ENCODE data around the gene TWSG1.
A peak's percentile ranks its signal among the peaks of the same experiment; 100 is the strongest.
"Not testable (repeated sequence)": the region's sequence is repeated elsewhere in the genome, so short reads cannot be mapped to it uniquely, and the experiment has no call there.

Gene TWSG1

DNA sequence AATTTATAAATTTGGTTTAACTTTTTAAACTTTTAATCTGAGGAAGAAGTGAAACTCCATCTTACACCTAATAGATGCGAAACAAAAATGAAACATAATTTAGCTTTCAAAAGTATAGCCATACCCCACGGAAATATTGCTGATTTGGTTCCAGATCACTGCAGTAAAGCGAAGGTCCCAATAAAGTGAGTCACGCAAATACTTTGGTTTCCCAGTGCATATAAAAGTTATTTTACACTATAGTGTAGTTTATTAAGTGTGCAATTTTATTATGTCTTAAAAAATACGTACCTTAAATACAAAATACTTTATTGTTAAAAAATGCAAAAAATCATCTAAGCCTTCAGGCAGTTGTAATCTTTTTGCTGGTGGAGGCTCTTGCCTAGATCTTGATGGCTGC is 55.1 kb downstream of the TWSG1 start:
- Mint-ChIP-seq H3K4me1 (ENCODE audit: low read depth) (no peaks in the 10 kb centered on the region), H3K9me3 (peaks cover 9% of the 10 kb centered on the region), H3K4me3 (no peak overlapping the region), H3K27ac (no peak overlapping the region), H3K36me3 (ENCODE audit: low read depth) (peaks cover 20% of the 10 kb centered on the region), H3K27me3 (no peaks in the 10 kb centered on the region)

DNA sequence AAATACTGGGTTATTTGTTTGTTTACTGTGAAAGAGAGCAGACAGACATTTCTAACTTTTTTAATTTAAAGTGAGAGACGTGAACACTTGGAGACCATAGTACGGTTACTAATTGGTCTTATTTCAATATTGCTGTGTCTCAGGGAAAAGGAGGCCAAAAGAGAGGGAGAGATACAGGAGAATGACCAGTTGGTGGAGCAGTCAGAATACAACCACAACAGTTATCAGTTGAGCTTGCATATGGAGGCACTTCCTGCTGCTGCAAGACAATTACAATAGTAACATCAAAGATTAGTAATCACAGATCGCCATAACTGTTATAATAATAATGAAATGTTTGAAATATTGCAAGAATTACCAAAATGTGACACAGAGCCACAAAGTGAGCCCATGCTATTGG is 58.2 kb downstream of the TWSG1 start:
- Mint-ChIP-seq H3K27me3 (no peaks in the 10 kb centered on the region), H3K36me3 (ENCODE audit: low read depth) (peaks cover 34% of the 10 kb centered on the region), H3K27ac (no peak overlapping the region), H3K4me3 (no peak overlapping the region), H3K9me3 (peaks cover 9% of the 10 kb centered on the region), H3K4me1 (ENCODE audit: low read depth) (peaks cover 5% of the 10 kb centered on the region)

DNA sequence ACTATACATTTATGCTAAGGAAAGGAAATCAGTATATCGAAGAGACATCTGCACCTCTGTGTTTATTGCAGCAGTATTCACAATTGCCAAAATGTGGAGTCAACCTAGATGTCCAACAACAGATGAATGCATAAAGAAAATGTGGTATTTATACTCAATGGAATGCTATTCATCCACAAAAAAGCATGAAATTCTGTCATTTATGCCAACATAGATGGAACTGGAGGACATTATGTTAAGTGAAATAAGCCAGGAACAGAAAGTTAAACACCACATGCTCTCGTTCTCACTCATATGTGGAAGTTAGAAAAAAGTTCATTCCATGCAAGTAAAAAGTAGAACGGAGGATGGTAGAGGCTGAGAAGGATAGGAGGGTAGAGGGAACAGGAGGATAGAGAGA is 59.5 kb downstream of the TWSG1 start:
- Mint-ChIP-seq H3K27ac (no peak overlapping the region), H3K4me3 (no peak overlapping the region), H3K36me3 (ENCODE audit: low read depth) (peaks cover 37% of the 10 kb centered on the region), H3K4me1 (ENCODE audit: low read depth) (peaks cover 5% of the 10 kb centered on the region), H3K9me3 (peaks cover 9% of the 10 kb centered on the region), H3K27me3 (no peaks in the 10 kb centered on the region)

DNA sequence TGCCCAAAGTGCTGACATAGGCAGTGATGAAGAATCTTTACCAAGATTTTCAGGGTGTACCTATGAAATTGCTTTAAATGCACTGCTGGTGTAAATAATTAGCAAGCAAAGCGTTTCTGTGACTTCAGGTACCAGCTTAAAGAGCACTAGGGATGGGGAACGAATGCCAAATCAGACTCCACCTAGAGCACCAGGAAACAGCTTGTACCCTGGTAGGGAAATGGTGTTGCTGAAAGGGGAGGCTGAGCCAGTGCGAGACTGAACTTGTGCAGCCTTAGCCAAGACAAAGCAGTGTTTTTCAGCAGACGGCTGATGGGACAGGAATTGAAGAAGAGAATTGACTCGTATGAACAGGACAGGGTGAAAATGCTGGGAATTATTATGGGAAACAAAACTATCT is 65.6 kb downstream of the TWSG1 start:
- H3K4me3 Mint-ChIP-seq, result no peak overlapping the region
- no peak overlapping the region for H3K27ac Mint-ChIP-seq
- H3K36me3 Mint-ChIP-seq (ENCODE audit: low read depth), result peaks cover 20% of the 10 kb centered on the region
- H3K27me3 Mint-ChIP-seq, result no peaks in the 10 kb centered on the region
- H3K9me3 Mint-ChIP-seq, result no peaks in the 10 kb centered on the region
- H3K4me1 Mint-ChIP-seq (ENCODE audit: low read depth), result peaks cover 12% of the 10 kb centered on the region

DNA sequence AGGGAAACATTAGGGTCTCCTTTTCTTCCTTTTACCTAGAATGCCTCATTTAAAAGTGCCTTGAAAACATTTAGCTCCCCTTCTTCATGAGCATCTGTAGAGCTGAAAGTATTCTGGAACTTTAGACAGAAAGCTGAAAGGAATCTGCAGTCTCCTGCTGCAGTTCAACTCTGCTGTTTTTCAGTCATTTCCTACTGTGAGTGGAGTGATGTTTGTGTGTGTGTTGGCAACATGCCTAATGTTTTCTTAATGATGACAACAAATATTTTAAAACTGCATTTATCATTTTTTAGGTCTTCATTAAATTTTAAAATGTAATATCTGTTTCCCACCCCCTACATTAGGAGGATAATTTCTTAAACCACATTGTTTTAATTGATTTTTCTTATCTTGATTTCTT is 66.6 kb downstream of the TWSG1 start:
- Mint-ChIP-seq H3K4me1 (ENCODE audit: low read depth) (peaks cover 9% of the 10 kb centered on the region), H3K27me3 (peaks cover 6% of the 10 kb centered on the region), H3K36me3 (ENCODE audit: low read depth) (peaks cover 15% of the 10 kb centered on the region), H3K4me3 (no peak overlapping the region), H3K27ac (no peak overlapping the region), H3K9me3 (no peaks in the 10 kb centered on the region)

DNA sequence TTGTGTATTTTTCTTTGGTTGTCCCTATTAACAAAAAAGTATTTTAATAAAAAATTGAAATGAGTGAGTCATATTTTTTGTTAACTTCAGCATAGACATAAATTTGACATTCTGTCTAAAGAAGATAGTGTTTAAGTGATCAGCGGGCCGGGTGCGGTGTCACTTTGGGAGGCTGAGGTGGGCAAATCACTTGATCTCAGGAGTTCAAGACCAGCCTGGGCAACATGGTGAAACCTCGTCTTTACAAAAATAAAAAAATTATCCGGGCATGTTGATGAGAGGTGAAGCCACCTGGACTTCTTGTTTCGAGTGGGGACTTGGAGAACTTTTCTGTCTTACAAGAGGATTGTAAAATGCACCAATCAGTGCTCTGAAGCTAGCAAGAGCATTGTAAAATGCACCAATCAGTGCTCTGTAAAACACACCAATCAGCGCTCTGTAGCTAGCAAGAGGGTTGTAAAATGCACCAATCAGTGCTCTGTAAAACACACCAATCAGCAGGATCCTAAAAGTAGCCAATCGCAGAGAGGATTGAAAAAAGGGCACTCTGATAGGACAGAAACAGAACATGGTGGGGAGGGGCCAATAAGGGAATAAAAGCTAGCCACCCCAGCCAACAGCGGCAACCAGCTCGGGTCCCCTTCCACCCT is 67.9 kb downstream of the TWSG1 start:
- not testable (repeated sequence) for H3K36me3 Mint-ChIP-seq (ENCODE audit: low read depth); H3K4me1 Mint-ChIP-seq (ENCODE audit: low read depth); H3K27ac Mint-ChIP-seq; H3K4me3 Mint-ChIP-seq; H3K27me3 Mint-ChIP-seq; H3K9me3 Mint-ChIP-seq

DNA sequence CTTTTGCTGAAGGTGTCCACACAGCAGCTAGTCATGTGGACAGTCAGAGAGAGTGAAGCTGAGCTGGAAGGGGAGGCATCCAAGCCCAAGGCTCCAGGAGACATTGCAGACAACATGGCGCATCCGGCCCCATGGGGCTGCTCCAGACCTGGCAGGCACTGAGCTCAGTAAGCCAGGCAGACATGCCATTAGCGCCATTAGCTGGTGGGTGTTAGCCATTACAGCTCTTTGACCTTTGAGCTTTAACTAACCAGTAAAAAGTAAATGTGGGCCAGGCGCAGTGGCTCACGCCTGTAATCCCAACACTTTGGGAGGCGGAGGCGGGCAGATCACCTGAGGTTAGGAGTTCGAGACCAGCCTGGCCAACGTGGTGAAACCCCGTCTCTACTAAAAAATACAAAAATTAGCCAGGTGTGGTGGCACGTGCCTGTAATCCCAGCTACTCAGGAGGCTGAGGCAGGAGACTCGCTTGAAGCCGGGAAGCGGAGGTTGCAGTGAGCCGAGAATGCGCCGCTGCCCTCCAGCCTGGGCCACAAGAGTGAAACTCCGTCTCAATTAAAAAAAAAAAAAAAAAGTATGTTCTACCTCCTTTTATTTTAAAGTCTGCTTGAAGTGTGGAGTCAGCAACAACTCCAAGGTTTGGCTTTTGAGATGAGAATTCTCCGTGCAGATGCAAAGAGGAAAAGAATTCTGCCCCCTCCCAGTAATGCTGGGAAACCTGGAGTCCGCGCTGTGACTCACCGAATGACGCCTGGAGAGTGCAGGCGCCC is 69.4 kb downstream of the TWSG1 start:
- Mint-ChIP-seq H3K4me3 (peak overlapping the region; percentile 66), H3K27ac (no peak overlapping the region), H3K4me1 (ENCODE audit: low read depth) (peaks cover 8% of the 10 kb centered on the region), H3K36me3 (ENCODE audit: low read depth) (peaks cover 4% of the 10 kb centered on the region), H3K9me3 (no peaks in the 10 kb centered on the region), H3K27me3 (peaks cover 6% of the 10 kb centered on the region)

DNA sequence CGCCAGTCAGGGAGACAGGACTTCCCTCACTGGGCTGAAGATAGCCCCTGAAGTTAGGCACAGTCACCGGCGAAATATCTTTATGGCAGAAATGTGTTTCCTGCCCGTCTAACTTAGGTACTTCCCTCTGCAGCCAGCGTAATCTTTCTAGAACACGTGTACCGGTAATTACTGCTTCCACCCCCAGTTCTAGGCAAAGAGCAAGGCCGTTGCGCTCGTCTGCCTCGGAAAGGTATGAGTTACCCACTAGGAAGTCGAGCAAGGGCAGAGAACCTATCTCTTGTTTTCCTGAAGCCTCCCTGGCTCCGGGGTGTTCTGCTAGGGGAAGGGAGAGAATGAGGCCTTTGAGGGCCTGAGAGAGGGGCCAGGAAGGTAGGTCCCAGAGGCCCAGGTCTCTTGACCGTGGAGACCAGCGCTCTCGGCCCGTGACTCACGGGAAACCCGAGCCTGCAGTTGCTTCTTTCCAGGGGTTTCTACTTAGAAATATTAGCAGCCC is 70.0 kb downstream of the TWSG1 start:
- H3K27ac Mint-ChIP-seq, result no peak overlapping the region
- no peaks in the 10 kb centered on the region for H3K9me3 Mint-ChIP-seq
- H3K27me3 Mint-ChIP-seq, result peaks cover 6% of the 10 kb centered on the region
- H3K4me3 Mint-ChIP-seq, result peak overlapping the region; percentile 66
- H3K36me3 Mint-ChIP-seq (ENCODE audit: low read depth), result no peaks in the 10 kb centered on the region
- peaks cover 8% of the 10 kb centered on the region for H3K4me1 Mint-ChIP-seq (ENCODE audit: low read depth)

DNA sequence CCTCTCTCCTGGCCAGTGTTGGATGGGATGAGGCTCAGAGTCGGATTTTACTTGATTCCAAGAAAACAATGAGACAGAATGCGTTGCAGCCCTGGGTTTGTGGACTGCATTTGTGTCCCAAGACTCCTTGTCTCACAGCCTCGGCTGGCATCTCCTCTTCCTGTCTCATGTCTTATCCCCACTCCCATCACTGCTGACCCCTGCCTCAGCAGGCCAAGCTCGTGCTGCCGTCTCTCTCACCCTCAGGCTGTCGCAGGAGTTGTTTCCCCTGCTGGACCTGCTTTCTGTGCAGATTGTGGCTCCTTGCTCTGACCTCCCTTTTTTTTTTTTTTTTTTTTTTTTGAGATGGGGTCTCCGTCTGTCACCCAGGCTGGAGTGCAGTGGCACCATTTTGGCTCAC is 70.6 kb downstream of the TWSG1 start:
- no peaks in the 10 kb centered on the region for H3K36me3 Mint-ChIP-seq (ENCODE audit: low read depth)
- H3K4me3 Mint-ChIP-seq, result no peak overlapping the region
- no peaks in the 10 kb centered on the region for H3K9me3 Mint-ChIP-seq
- peaks cover 6% of the 10 kb centered on the region for H3K27me3 Mint-ChIP-seq
- peaks cover 8% of the 10 kb centered on the region for H3K4me1 Mint-ChIP-seq (ENCODE audit: low read depth)
- H3K27ac Mint-ChIP-seq, result no peak overlapping the region

DNA sequence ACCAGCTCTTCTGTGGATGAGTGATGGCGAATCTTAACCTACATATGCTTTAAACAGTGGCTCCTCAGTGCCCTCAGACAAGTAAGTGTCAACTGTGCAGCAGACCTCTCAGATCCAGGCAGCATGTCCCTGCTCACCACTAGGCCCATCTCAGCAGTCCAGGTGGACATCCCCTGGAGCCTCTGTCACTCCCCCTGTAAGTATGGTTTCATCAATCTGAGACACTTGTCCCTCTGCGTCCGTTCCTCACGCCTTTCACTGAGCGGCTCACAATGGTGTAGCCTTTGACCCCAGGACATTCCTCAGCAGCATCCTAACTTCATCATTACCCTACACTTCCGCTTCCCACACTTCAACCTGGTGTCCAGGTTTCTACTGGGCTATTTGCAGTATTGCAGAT is 71.4 kb downstream of the TWSG1 start:
- Mint-ChIP-seq H3K4me3 (no peak overlapping the region), H3K36me3 (ENCODE audit: low read depth) (no peaks in the 10 kb centered on the region), H3K27ac (no peak overlapping the region), H3K4me1 (ENCODE audit: low read depth) (peaks cover 8% of the 10 kb centered on the region), H3K27me3 (peaks cover 6% of the 10 kb centered on the region), H3K9me3 (no peaks in the 10 kb centered on the region)

DNA sequence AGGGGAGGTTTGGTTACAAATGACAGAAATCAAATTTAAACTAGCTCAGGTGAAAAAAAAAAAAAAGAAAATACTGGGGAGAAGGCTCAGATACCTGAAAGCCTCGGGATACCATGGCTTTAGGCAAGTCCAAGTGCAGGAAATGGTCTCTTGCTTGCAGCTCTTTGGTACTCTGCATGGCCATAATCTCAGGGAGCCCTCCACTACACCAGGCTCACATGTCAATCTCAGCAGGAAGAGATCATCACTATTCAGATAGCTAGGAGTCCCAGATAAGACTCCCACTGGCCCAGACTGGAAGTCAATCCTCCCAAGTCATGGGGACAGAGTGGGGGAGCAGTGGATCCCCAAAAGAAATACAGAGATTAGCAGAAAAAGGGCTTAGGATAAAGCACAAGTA is 75.9 kb downstream of the TWSG1 start:
- Mint-ChIP-seq H3K4me1 (ENCODE audit: low read depth) (no peaks in the 10 kb centered on the region), H3K27ac (no peak overlapping the region), H3K36me3 (ENCODE audit: low read depth) (no peaks in the 10 kb centered on the region), H3K4me3 (no peak overlapping the region), H3K9me3 (no peaks in the 10 kb centered on the region), H3K27me3 (peaks cover 13% of the 10 kb centered on the region)

DNA sequence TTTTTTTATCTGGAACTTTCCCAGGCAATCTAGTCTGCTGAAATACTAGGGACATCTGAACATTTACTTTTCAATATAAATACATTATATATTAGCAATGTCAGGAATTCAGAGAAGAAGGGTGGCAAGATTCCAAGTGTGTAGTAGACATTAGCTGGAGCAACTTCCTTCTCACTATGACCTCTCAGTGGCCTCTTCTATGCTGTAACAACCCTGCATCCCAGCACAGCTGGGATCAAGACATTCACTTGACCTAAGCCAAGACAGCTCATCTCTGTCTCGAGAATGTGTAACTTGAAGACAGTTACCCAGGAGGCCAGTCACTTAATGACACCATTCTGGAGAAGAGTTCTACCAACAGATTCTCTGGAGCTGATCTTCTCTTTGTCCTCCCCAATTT is 79.0 kb downstream of the TWSG1 start:
- H3K27ac Mint-ChIP-seq, result no peak overlapping the region
- no peaks in the 10 kb centered on the region for H3K36me3 Mint-ChIP-seq (ENCODE audit: low read depth)
- no peak overlapping the region for H3K4me3 Mint-ChIP-seq
- H3K4me1 Mint-ChIP-seq (ENCODE audit: low read depth), result no peaks in the 10 kb centered on the region
- no peaks in the 10 kb centered on the region for H3K9me3 Mint-ChIP-seq
- H3K27me3 Mint-ChIP-seq, result peaks cover 7% of the 10 kb centered on the region

DNA sequence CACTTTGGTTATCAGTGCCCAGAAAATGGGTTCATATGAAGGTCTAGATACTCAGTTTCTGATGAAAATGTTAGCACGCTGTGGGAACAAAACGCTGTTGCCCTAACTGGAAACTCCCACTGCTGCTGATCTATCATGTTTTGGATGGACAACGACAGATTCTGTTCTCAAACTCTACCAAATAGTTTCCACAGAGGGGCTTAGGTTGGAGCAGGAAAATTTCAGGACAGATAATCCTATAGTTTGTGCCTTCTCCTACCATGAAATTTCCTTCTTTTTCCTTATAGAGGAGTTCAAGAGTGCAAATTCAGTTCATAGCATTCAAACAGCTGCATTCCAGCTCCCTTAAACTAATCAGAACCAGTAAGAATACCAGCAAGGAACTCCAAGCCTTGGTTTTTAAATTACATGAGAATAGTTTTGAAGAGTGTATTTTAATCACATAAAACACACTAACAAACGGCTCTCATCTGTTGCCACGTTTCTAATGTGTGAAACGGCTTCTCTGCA is 82.0 kb downstream of the TWSG1 start:
- Mint-ChIP-seq H3K36me3 (ENCODE audit: low read depth) (no peaks in the 10 kb centered on the region), H3K4me3 (no peak overlapping the region), H3K9me3 (no peaks in the 10 kb centered on the region), H3K27ac (no peak overlapping the region), H3K4me1 (ENCODE audit: low read depth) (no peaks in the 10 kb centered on the region), H3K27me3 (peaks cover 7% of the 10 kb centered on the region)

DNA sequence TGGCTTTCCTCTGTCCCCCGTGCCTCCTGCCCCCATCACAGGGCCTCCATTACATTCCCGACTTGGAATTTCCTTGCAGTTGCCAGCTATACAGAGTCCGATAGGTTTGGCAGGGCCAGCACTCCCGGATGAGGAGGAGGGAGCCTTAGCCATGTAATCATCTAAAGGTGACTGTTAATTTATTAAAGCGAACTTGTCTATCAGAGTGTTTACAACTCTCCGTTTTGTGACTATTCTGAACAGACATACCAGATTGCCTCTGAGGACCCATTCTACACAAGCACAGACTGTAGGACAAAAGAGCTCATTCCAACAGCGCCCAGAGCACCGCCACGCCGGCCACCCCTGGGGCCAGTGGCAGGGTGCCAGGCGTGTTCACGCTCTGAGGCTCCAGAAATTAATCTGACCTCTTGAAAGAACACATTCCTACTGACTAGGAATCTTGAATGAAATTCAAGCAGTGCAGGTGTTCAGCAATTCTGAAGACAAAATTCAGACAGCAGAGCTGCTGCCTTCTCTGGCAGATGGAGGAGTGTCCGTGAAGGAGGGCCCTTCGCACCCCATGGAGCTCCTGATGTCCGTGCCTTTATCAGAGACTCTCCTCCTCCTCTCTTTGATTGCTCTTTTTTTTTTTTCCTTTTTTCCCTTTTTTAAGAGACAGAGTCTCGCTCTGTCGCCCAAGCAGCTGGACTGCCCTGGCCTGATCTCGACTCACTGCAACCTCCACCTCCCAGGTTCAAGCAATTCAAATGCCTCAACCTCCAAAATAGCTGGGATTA is 82.7 kb downstream of the TWSG1 start:
- Mint-ChIP-seq H3K27ac (no peak overlapping the region), H3K4me1 (ENCODE audit: low read depth) (no peaks in the 10 kb centered on the region), H3K9me3 (no peaks in the 10 kb centered on the region), H3K4me3 (no peak overlapping the region), H3K36me3 (ENCODE audit: low read depth) (no peaks in the 10 kb centered on the region), H3K27me3 (peaks cover 4% of the 10 kb centered on the region)

DNA sequence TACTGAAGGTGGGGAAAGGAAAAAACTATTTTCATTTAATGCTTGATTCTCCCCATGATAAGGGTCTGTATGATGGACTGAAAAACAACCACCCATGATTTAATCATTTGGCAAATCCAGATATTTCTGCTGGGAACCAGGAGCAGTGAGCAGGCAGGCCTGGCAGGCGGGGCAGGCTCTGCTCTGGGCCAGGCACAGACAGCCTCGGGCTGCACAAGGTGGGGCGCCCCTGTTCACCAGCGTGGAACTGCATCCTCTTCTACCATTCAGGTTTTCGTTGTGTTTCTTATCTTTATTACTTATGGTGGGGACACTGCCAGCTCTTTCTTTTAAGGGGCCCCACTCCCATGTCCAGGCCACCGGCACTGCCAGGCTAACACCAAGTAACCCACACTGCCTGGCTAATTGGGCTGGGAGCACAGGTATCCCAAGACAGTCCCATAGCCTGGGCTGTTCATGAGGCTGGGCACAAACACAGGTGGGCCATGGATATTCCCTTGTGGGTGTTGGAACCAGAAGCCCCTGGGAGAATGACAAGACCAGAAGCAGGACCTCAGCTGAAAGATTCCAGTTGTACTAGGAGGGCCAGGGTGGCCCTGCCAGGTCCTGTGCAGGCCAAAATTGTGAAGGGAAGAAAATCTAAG is 83.6 kb downstream of the TWSG1 start:
- Mint-ChIP-seq H3K36me3 (ENCODE audit: low read depth) (no peaks in the 10 kb centered on the region), H3K4me1 (ENCODE audit: low read depth) (no peaks in the 10 kb centered on the region), H3K4me3 (no peak overlapping the region), H3K27ac (no peak overlapping the region), H3K9me3 (no peaks in the 10 kb centered on the region), H3K27me3 (no peaks in the 10 kb centered on the region)
